ENCODE measurements around the gene ERCC6. TPM values are rescaled to one million over a fixed set of nuclear protein-coding genes. Genes with fewer than 3 reads are reported as not detected.

Gene ERCC6
- total RNA-seq, 1 experiment from 2014 or later: 49.7 TPM

GRCh38 chr10:49505076-49505475 lies 33.8 kb downstream of the ERCC6 start:
- 0 out of 2 replicates have a peak, but pooled peaks cover 5% of the 10 kb centered on the region for H3F3A ChIP-seq (ENCODE audit: insufficient read depth, low read depth)
- no TSS peak for BruUV-seq (replicated peaks)

GRCh38 chr10:49504528-49504927 lies 34.4 kb downstream of the ERCC6 start:
- Histone ChIP-seq H3K27ac (no peak overlapping the region), H3F3A (ENCODE audit: insufficient read depth, low read depth) (0 out of 2 replicates have a peak, but pooled peaks cover 5% of the 10 kb centered on the region), H3K36me3 (ENCODE audit: low read depth) (peaks cover 31% of the 10 kb centered on the region), H3K9me2 (ENCODE audit: insufficient read depth) (no peaks in the 10 kb centered on the region), H3K27me3 (ENCODE audit: insufficient read depth, low read depth) (no peaks in the 10 kb centered on the region), H4K20me1 (ENCODE audit: insufficient read depth) (no peaks in the 10 kb centered on the region; the same call in 1 of the 2 replicates), H3K79me2 (ENCODE audit: low read depth) (no peaks in the 10 kb centered on the region), H3K4me3 (no peak overlapping the region), H3K9me3 (ENCODE audit: insufficient read depth, low read depth) (0 out of 2 replicates have a peak, but pooled peaks cover 3% of the 10 kb centered on the region), H2AFZ (no peak overlapping the region), H3K4me1 (replicated peaks; ENCODE audit: insufficient read depth) (no peaks in the 10 kb centered on the region), H3K4me2 (no peak overlapping the region)
- POLR2A ChIA-PET (ENCODE audit: unreplicated experiment): no interaction called here
- intact Hi-C loops (cut with micrococcal nuclease; ENCODE audit: unreplicated experiment): no loop called here
- DNase-seq: no peak
- no peak for TF ChIP-seq EZH2 (IDR thresholded peaks at IDR 0.05; ENCODE audit: low read depth)
- no peak for TF ChIP-seq CTCF (conservative IDR thresholded peaks at IDR 0.05)
- CTCF ChIA-PET: no interaction called here
- BruUV-seq (replicated peaks): no TSS peak

More at GRCh38 chr10:49505076-49505475, 33.8 kb downstream of the ERCC6 start:
- Histone ChIP-seq H3K4me2 (no peak overlapping the region), H4K20me1 (ENCODE audit: insufficient read depth) (no peaks in the 10 kb centered on the region; the same call in 1 of the 2 replicates), H2AFZ (no peak overlapping the region), H3K9me3 (ENCODE audit: insufficient read depth, low read depth) (0 out of 2 replicates have a peak, but pooled peaks cover 3% of the 10 kb centered on the region), H3K27me3 (ENCODE audit: insufficient read depth, low read depth) (no peaks in the 10 kb centered on the region), H3K27ac (no peak overlapping the region), H3K36me3 (ENCODE audit: low read depth) (peaks cover 31% of the 10 kb centered on the region), H3K4me1 (replicated peaks; ENCODE audit: insufficient read depth) (no peaks in the 10 kb centered on the region), H3K9me2 (ENCODE audit: insufficient read depth) (no peaks in the 10 kb centered on the region), H3K79me2 (ENCODE audit: low read depth) (no peaks in the 10 kb centered on the region), H3K4me3 (no peak overlapping the region)
- ChIA-PET POLR2A (ENCODE audit: unreplicated experiment) (no interaction called here), CTCF (no interaction called here)
- intact Hi-C loops (cut with micrococcal nuclease; ENCODE audit: unreplicated experiment): no loop called here
- DNase-seq: no peak
- no peak for TF ChIP-seq CTCF (conservative IDR thresholded peaks at IDR 0.05)

- Histone ChIP-seq H3K36me3 (ENCODE audit: low read depth) (peaks cover 34% of the 10 kb centered on the region), H3K9me2 (ENCODE audit: insufficient read depth) (no peaks in the 10 kb centered on the region), H3K9me3 (ENCODE audit: insufficient read depth, low read depth) (0 out of 2 replicates have a peak, but pooled peaks cover 3% of the 10 kb centered on the region), H3K4me2 (no peak overlapping the region), H3K79me2 (ENCODE audit: low read depth) (no peaks in the 10 kb centered on the region), H4K20me1 (ENCODE audit: insufficient read depth) (no peaks in the 10 kb centered on the region), H3K4me1 (replicated peaks; ENCODE audit: insufficient read depth) (no peaks in the 10 kb centered on the region), H2AFZ (no peak overlapping the region), H3F3A (ENCODE audit: insufficient read depth, low read depth) (0 out of 2 replicates have a peak, but pooled peaks cover 5% of the 10 kb centered on the region), H3K27ac (no peak overlapping the region), H3K27me3 (ENCODE audit: insufficient read depth, low read depth) (no peaks in the 10 kb centered on the region), H3K4me3 (no peak overlapping the region)
- no TSS peak for BruUV-seq (replicated peaks)
- POLR2A ChIA-PET (ENCODE audit: unreplicated experiment): no interaction called here
- CTCF ChIA-PET: no interaction called here
- DNase-seq: no peak
- intact Hi-C loops (cut with micrococcal nuclease; ENCODE audit: unreplicated experiment): no loop called here
- TF ChIP-seq CTCF (conservative IDR thresholded peaks at IDR 0.05): no peak
- TF ChIP-seq EZH2 (IDR thresholded peaks at IDR 0.05; ENCODE audit: low read depth): no peak
Measured at GRCh38 chr10:49502358-49502757, 36.6 kb downstream of the ERCC6 start.

Measured in PC-9 (cell line).